RWPE1 (cell line): ENCODE results near the gene IL4R.
A peak's percentile ranks its signal among the peaks of the same experiment; 100 is the strongest.

ENCODE experiments used
- CTCF ChIA-PET: fragments of 350-600 bp; sonication (Branson Sonifier 250); formaldehyde crosslinking; extraction: SDS; loops from one replicate; lab custom pipeline; 2021; lab: Yijun Ruan, JAX
- POLR2A ChIA-PET: fragments of 400-600 bp; formaldehyde crosslinking; extraction: SDS; loops from one replicate; lab custom pipeline; 2020; ENCODE audit warnings: antibody characterized with exemption; ENCODE audit not compliant: low non-redundant PET; lab: Yijun Ruan, JAX
- DNase-seq: peaks from one replicate; pipeline ENCODE4 v3.0.0; 2012; ENCODE audit warnings: low spot score
- H3K27ac ChIP-seq: fragments of 450-650 bp; 2 replicates; pipeline ENCODE4 v1.5.1; 2017
- CTCF ChIP-seq: fragments of 450-650 bp; conservative IDR thresholded peaks from 2 replicates; pipeline ENCODE4 v1.5.1; 2017; ENCODE audit warnings: low read depth, mild to moderate bottlenecking

Gene IL4R

GRCh38 chr16:27339180-27339579 lies 25.4 kb downstream of the IL4R start:
- no peak for TF ChIP-seq CTCF
- DNase-seq: no peak
- H3K27ac ChIP-seq: no peak overlapping the region
- ChIA-PET POLR2A (no interaction called here), CTCF (interaction anchor here (0.8 kb wide), 1 partner anchor 104 kb away, joined by 8 read pairs; no protein-coding TSS in a partner anchor)

GRCh38 chr16:27340654-27341053 lies 26.9 kb downstream of the IL4R start:
- H3K27ac ChIP-seq: no peak overlapping the region
- ChIA-PET CTCF (interaction anchor here (0.6 kb wide), 2 partner anchors 64 to 106 kb away, joined by 3 to 5 read pairs; no protein-coding TSS in a partner anchor), POLR2A (no interaction called here)
- DNase-seq: no peak
- TF ChIP-seq CTCF: no peak

- ChIA-PET POLR2A (no interaction called here), CTCF (no interaction called here)
- no peak for TF ChIP-seq CTCF
- no peak for DNase-seq
- peak overlapping the region; percentile 16; the same call in 1 of the 2 replicates for H3K27ac ChIP-seq
Observed at GRCh38 chr16:27341549-27341948, 27.8 kb downstream of the IL4R start.

- CTCF ChIA-PET: no interaction called here
- TF ChIP-seq CTCF: no peak
Observed at GRCh38 chr16:27341971-27342370, 28.2 kb downstream of the IL4R start.

GRCh38 chr16:27344721-27345120 lies 30.9 kb downstream of the IL4R start:
- ChIA-PET CTCF (interaction anchor here (0.6 kb wide), 2 partner anchors 15 to 89 kb away, joined by 3 to 5 read pairs; no protein-coding TSS in a partner anchor), POLR2A (no interaction called here)

More at GRCh38 chr16:27341971-27342370, 28.2 kb downstream of the IL4R start:
- H3K27ac ChIP-seq: peak overlapping the region; percentile 16
- POLR2A ChIA-PET: no interaction called here
- DNase-seq: no peak

GRCh38 chr16:27345201-27345600 lies 31.4 kb downstream of the IL4R start:
- no peak for DNase-seq
- H3K27ac ChIP-seq: 0 out of 2 replicates have a peak overlapping the region, but pooled peaks have one; percentile 10
- ChIA-PET CTCF (no interaction called here), POLR2A (no interaction called here)
- no peak for TF ChIP-seq CTCF

More at GRCh38 chr16:27344721-27345120, 30.9 kb downstream of the IL4R start:
- no peak for TF ChIP-seq CTCF
- 0 out of 2 replicates have a peak overlapping the region, but pooled peaks have one; percentile 10 for H3K27ac ChIP-seq
- DNase-seq: no peak
